Mesodermal cell (in vitro differentiated cells): ENCODE data around the gene NBR1.
"Not testable (repeated sequence)": the region's sequence is repeated elsewhere in the genome, so short reads cannot be mapped to it uniquely, and the experiment has no call there.

ENCODE experiments used
- H3K27ac ChIP-seq: 2 replicates; pipeline ENCODE4 v1.7.0; 2013; ENCODE audit warnings: mild to moderate bottlenecking, low read depth, low read length, moderate library complexity; ENCODE audit not compliant: severe bottlenecking
- H3K36me3 ChIP-seq: 2 replicates; pipeline ENCODE4 v1.7.1; 2013; ENCODE audit warnings: mild to moderate bottlenecking, low read length, moderate library complexity; ENCODE audit not compliant: control insufficient read depth, insufficient read depth
- H3K4me1 ChIP-seq: one replicate; pipeline ENCODE4 v1.7.1; 2013; ENCODE audit warnings: mild to moderate bottlenecking, low read length; ENCODE audit not compliant: insufficient read depth, control insufficient read depth, poor library complexity, severe bottlenecking
- H3K4me3 ChIP-seq: 2 replicates; pipeline ENCODE4 v1.7.0; 2013; ENCODE audit warnings: low read length, control low read depth, mild to moderate bottlenecking; ENCODE audit not compliant: insufficient read depth, poor library complexity, severe bottlenecking; ENCODE audit errors: extremely low read depth
- H3K9me3 ChIP-seq: 2 replicates; pipeline ENCODE4 v1.7.1; 2013; ENCODE audit warnings: mild to moderate bottlenecking, low read length, moderate library complexity; ENCODE audit not compliant: control insufficient read depth
- WGBS, 2 experiments: methylation state at CpG; one replicate each; pipeline ENCODE4 v1.1.5; 2013; ENCODE audit warnings: missing lambda C conversion rate in 2 of 2; ENCODE audit not compliant: insufficient coverage in 2 of 2; 5-methylcytosine and 5-hydroxymethylcytosine counted together

The NBR1 gene

GRCh38 chr17:43231205-43232020 is 60.4 kb downstream of the NBR1 start:
- H3K27ac ChIP-seq, H3K9me3 ChIP-seq, H3K4me1 ChIP-seq, H3K36me3 ChIP-seq, H3K4me3 ChIP-seq: not testable (repeated sequence)
- WGBS, 2 experiments, result no CpG with 5 or more reads among the region's 40 CpGs

GRCh38 chr17:43232021-43232699 is 61.1 kb downstream of the NBR1 start:
- H3K4me3 ChIP-seq, H3K9me3 ChIP-seq, H3K27ac ChIP-seq, H3K4me1 ChIP-seq, H3K36me3 ChIP-seq: not testable (repeated sequence)
- 94 to 95% methylated on average over 9 to 11 of the region's 24 CpGs for WGBS, 2 experiments

- not testable (repeated sequence) for H3K9me3 ChIP-seq, H3K36me3 ChIP-seq, H3K4me3 ChIP-seq, H3K27ac ChIP-seq, H3K4me1 ChIP-seq
- WGBS, 2 experiments, result no CpG with 5 or more reads among the region's 15 CpGs
These were observed 62.2 kb downstream of the NBR1 start for GRCh38 chr17:43233263-43233662.

GRCh38 chr17:43233877-43234276 is 62.9 kb downstream of the NBR1 start, which contains the start of gene RNU2-1:
Gene RNU2-1 (minus strand): TSS chr17:43233977.
- WGBS, 2 experiments, result no CpG with 5 or more reads among the region's 31 CpGs
- not testable (repeated sequence) for H3K27ac ChIP-seq, H3K36me3 ChIP-seq, H3K4me1 ChIP-seq, H3K4me3 ChIP-seq, H3K9me3 ChIP-seq

GRCh38 chr17:43239597-43239996 is 68.6 kb downstream of the NBR1 start:
- not testable (repeated sequence) for H3K36me3 ChIP-seq, H3K4me3 ChIP-seq, H3K9me3 ChIP-seq, H3K27ac ChIP-seq, H3K4me1 ChIP-seq
- no CpG with 5 or more reads among the region's 26 CpGs for WGBS, 2 experiments

GRCh38 chr17:43240596-43241352 is 69.8 kb downstream of the NBR1 start:
- not testable (repeated sequence) for H3K4me3 ChIP-seq, H3K4me1 ChIP-seq, H3K27ac ChIP-seq, H3K9me3 ChIP-seq, H3K36me3 ChIP-seq
- WGBS, 2 experiments, result no CpG with 5 or more reads among the region's 34 CpGs

GRCh38 chr17:43246456-43246855 is 75.4 kb downstream of the NBR1 start:
- WGBS, 2 experiments, result 79% methylated on average over 4 of the region's 23 CpGs; no CpG with 5 or more reads in 1 of the 2 experiments
- H3K9me3 ChIP-seq, H3K4me1 ChIP-seq: not testable (repeated sequence)

More at GRCh38 chr17:43246456-43246855, 75.4 kb downstream of the NBR1 start:
- H3K4me3 ChIP-seq, H3K27ac ChIP-seq, H3K36me3 ChIP-seq: not testable (repeated sequence)
